GM21786 (cell line): ENCODE measurements around the gene HIRA.

Source experiments
- ATAC-seq: cut with Tn5 transposase; IDR thresholded peaks from one replicate; pipeline ENCODE4 v1.9.1; 2021; ENCODE audit not compliant: unreplicated experiment

HIRA gene, protein sequence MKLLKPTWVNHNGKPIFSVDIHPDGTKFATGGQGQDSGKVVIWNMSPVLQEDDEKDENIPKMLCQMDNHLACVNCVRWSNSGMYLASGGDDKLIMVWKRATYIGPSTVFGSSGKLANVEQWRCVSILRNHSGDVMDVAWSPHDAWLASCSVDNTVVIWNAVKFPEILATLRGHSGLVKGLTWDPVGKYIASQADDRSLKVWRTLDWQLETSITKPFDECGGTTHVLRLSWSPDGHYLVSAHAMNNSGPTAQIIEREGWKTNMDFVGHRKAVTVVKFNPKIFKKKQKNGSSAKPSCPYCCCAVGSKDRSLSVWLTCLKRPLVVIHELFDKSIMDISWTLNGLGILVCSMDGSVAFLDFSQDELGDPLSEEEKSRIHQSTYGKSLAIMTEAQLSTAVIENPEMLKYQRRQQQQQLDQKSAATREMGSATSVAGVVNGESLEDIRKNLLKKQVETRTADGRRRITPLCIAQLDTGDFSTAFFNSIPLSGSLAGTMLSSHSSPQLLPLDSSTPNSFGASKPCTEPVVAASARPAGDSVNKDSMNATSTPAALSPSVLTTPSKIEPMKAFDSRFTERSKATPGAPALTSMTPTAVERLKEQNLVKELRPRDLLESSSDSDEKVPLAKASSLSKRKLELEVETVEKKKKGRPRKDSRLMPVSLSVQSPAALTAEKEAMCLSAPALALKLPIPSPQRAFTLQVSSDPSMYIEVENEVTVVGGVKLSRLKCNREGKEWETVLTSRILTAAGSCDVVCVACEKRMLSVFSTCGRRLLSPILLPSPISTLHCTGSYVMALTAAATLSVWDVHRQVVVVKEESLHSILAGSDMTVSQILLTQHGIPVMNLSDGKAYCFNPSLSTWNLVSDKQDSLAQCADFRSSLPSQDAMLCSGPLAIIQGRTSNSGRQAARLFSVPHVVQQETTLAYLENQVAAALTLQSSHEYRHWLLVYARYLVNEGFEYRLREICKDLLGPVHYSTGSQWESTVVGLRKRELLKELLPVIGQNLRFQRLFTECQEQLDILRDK

GRCh38 chr22:19431649-19432132, at the start of gene HIRA:
Gene HIRA (minus strand): TSS chr22:19431733. CDS start chr22:19431476, 257 bp downstream.
- peak; percentile 37 for ATAC-seq

- no peak for ATAC-seq
Measured at GRCh38 chr22:19480789-19481188, 49.3 kb upstream of the HIRA start.

DNA sequence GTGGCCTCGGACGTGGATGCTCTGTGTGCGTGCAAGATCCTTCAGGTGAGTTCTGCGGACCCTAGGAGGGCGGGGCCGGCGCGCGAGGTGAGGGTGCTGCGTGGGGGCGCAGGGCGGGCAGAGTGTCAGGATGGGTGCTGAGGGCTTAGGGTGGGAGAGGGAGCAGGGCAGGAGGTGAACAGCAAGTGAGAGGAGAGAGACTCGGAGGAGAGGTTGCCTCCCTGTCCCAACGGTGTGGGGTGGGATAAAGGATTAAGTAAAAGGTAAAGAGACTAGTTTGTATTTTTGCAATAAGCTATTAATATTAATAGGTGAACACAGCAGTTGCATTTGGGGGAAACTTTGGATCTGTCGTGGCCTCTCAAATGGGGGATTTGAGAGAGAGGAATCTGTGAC, 48.6 kb upstream of the HIRA start:
- no peak for ATAC-seq

- peak; percentile 90 for ATAC-seq
Measured at GRCh38 chr22:19479355-19480172, 48.0 kb upstream of the HIRA start, which contains the start of gene CDC45. Gene CDC45 (plus strand): TSS chr22:19479920. CDS start chr22:19479969, 49 bp downstream.

- ATAC-seq = peak; percentile 51
Measured at GRCh38 chr22:19478901-19479354, 47.4 kb upstream of the HIRA start, which contains the start of gene UFD1. Gene UFD1 (minus strand): TSS chr22:19479193. CDS start chr22:19479085, 108 bp downstream.

- no peak for ATAC-seq
Measured at GRCh38 chr22:19478045-19478900, 46.7 kb upstream of the HIRA start.

GRCh38 chr22:19477321-19478044, 46.0 kb upstream of the HIRA start:
- no peak for ATAC-seq

GRCh38 chr22:19476023-19476422, 44.5 kb upstream of the HIRA start:
- ATAC-seq = no peak

GRCh38 chr22:19473578-19473977, 42.0 kb upstream of the HIRA start:
- ATAC-seq = no peak

DNA sequence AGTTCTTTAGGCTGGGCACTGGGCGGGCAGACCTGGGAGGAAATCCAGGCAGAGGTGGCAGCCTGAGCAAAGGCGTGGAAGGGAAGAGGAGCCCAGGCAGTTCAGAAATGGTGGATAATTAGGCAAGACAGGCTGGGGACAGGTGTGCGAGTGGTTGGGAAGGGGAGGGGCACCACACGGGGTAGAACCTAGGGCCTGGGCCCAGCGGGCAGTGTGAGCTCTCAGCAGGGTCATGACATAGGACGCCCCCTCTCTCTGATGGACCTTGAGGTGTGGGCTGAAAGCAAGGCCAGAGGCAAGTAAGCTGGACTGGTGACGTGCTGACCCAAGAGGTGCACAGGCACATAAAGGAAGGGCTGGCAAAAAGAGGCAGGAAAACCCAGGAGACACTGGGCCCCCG, 40.7 kb upstream of the HIRA start:
- no peak for ATAC-seq

DNA sequence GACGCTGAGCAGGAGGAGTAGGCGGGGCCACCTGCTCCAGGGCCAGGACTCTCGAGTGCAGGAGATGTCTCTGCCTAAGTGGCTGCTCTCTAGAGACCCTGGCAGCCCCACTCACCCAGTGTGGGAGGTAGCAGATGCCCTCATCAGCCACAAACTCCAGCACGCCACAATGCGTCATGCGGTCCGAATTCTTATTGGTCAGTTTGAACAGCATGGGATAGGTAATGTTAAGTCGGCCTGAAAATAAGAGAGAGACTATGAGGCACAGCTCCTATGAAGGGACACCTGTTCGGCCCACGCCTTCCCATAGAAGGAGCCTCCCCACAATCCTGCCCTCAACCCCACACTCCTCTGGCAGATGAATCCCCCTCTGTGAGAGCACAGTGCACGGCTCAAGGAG, 40.0 kb upstream of the HIRA start:
- no peak for ATAC-seq

GRCh38 chr22:19470010-19470409, 38.5 kb upstream of the HIRA start:
- no peak for ATAC-seq

DNA sequence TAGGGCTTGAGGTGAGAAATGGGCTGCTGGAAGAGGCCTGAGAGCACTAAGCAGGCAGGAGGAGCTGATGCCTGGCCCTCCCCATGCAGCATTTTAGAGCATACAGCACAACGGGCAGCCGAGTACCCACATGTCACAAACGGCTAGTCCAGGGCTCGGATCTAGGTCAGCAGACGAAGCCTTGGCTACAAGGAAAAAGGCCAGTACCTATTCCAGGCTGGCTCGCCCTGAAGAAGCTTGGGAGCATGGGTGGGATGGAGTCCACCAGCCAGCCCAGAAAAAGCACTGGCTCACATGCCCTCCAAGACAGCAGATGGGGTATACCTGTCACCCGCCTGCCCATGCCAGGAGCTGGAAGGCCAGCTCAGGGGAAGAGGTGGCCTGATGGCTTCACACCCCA, 37.9 kb upstream of the HIRA start:
- ATAC-seq = no peak

DNA sequence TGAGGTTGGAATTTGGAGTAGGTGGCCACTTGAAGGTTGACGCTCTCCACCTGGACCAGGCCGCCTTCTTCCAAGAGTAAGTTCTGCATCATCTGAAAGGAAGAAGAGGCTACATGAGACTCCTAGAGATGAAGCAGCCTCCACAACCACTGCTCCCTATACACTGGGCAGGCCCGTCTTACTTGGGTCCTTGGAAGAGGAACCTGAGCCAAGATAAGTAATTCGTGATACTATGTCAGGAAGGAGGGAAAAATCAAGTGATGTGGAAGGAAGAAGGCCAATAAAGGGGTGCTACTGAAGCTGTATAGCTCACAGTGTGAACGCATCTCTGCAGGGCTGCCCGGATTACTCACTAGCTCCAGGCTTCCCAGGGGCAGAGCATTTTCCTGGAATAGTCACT, 36.4 kb upstream of the HIRA start:
- no peak for ATAC-seq

- ATAC-seq = no peak
Measured at GRCh38 chr22:19466848-19467752, 35.6 kb upstream of the HIRA start.

DNA sequence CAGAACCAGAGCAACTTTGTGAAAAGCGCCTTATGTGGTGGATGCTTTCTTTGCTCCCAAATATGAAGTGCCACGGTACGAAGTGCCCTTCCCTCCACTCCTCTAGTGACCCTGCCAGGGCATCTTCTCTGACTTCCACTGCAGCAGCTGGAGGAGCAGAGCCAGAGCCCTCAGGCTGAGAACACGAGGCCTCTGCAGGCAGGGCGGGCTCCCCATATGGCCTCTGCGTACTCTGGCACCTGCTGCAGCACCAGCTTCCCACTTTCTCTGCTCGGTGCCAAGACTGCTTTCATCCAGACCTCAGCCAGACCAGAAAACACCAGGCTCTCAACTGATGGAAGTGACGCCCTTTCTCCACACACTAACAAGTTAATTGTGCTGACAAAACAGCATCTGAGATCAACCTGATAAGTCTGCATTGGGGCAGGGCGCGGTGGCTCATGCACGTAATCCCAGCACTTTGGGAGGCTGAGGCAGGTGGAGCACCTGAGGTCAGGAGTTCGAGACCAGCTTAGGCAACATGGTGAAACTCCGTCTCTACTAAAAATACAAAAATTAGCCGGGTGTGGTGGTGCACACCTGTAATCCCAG, 34.7 kb upstream of the HIRA start:
- no peak for ATAC-seq

GRCh38 chr22:19464975-19465374, 33.4 kb upstream of the HIRA start:
- no peak for ATAC-seq
